ENCODE measurements around the gene DUOX2.
"Not testable (repeated sequence)": the region's sequence is repeated elsewhere in the genome, so short reads cannot be mapped to it uniquely, and the experiment has no call there.

- TF ChIP-seq YEATS2 (CRISPR knock-in tag; IDR thresholded peaks at IDR 0.05; ENCODE audit: borderline replicate concordance); SMC3 (IDR thresholded peaks at IDR 0.05; ENCODE audit: low read length): not testable (repeated sequence)
Observed at GRCh38 chr15:45135705-45136377, 21.9 kb upstream of the DUOX2 start.
